Measurements from ENCODE around the gene COG4.

- TF ChIP-seq EZH2 (IDR thresholded peaks at IDR 0.05; ENCODE audit: insufficient read depth, poor library complexity, severe bottlenecking) (no peak), EZH2phosphoT487 (IDR thresholded peaks at IDR 0.05; ENCODE audit: insufficient read depth, low read depth) (no peak)
These were observed at the start of gene COG4 for GRCh38 chr16:70523076-70523742.

Data from GM23248 (cell line).